Uterus (tissue), 2 donors: Measurements from ENCODE around the gene MYH14.

Experiments
- CTCF ChIP-seq, 4 experiments: fragments of 200-600 bp in 2 of 4; fragments of 450-650 bp in 2 of 4; sonication (generic) in 2 of 4; IDR thresholded peaks; one replicate each; pipeline ENCODE4 v1.5.1; 2016 to 2019; ENCODE audit warnings: antibody characterized with exemption in 4 of 4, mild to moderate bottlenecking in 2 of 4, moderate library complexity in 1 of 4
- POLR2A ChIP-seq, 2 donors: fragments of 450-650 bp; IDR thresholded peaks; one replicate each; pipeline ENCODE4 v1.6.1; 2016; ENCODE audit warnings: antibody characterized with exemption in 2 of 2, mild to moderate bottlenecking in 1 of 2, moderate library complexity in 1 of 2

GRCh38 chr19:50248826-50249225 is 45.4 kb downstream of the MYH14 start:
- no peak for TF ChIP-seq POLR2A (IDR thresholded peaks at IDR 0.05)
- TF ChIP-seq CTCF (IDR thresholded peaks at IDR 0.05), result no peak
